HPDE6-E6E7 (cell line): ENCODE data around the gene NES.
A peak's percentile ranks its signal among the peaks of the same experiment; 100 is the strongest.

Experiments
- DNase-seq: peaks from one replicate; pipeline ENCODE4 v3.0.0; 2011; ENCODE audit warnings: missing footprints; ENCODE audit errors: extremely low spot score

Gene NES

GRCh38 chr1:156676820-156677615 is at the start of gene NES:
Gene NES, minus strand, starts transcription at chr1:156677407. Its CDS starts 143 bp downstream, at chr1:156677264.
- DNase-seq, result no peak

GRCh38 chr1:156726549-156727226 is 49.5 kb upstream of the NES start:
- no peak for DNase-seq

GRCh38 chr1:156725683-156726280 is 48.6 kb upstream of the NES start:
- DNase-seq, result peak; percentile 78

GRCh38 chr1:156721535-156721934 is 44.3 kb upstream of the NES start:
- DNase-seq, result no peak

- DNase-seq, result no peak
Observed at GRCh38 chr1:156721131-156721530, 43.9 kb upstream of the NES start.

- DNase-seq, result no peak
Observed at GRCh38 chr1:156717351-156717750, 40.1 kb upstream of the NES start.

GRCh38 chr1:156714830-156715229 is 37.6 kb upstream of the NES start:
- no peak for DNase-seq

- DNase-seq, result no peak
Observed at GRCh38 chr1:156712626-156713025, 35.4 kb upstream of the NES start.

GRCh38 chr1:156711011-156711817 is 34.0 kb upstream of the NES start:
- DNase-seq, result no peak

GRCh38 chr1:156709757-156710489 is 32.7 kb upstream of the NES start:
- DNase-seq, result peak; percentile 85

- DNase-seq, result no peak
Observed at GRCh38 chr1:156709031-156709430, 31.8 kb upstream of the NES start.

GRCh38 chr1:156708218-156708661 is 31.0 kb upstream of the NES start:
- DNase-seq, result no peak

GRCh38 chr1:156707417-156708217 is 30.4 kb upstream of the NES start:
- DNase-seq, result no peak

GRCh38 chr1:156706657-156707416 is 29.6 kb upstream of the NES start:
- DNase-seq, result no peak

- DNase-seq, result no peak
Observed at GRCh38 chr1:156705918-156706656, 28.9 kb upstream of the NES start.

- no peak for DNase-seq
Observed at GRCh38 chr1:156705321-156705917, 28.2 kb upstream of the NES start, which contains the start of gene CRABP2. Gene CRABP2, minus strand, starts transcription at chr1:156705583. Its CDS starts 137 bp downstream, at chr1:156705446.

GRCh38 chr1:156704930-156705320 is 27.7 kb upstream of the NES start:
- peak; percentile 78 for DNase-seq

GRCh38 chr1:156704166-156704711 is 27.0 kb upstream of the NES start:
- no peak for DNase-seq
